GM21786 (cell line): ENCODE measurements around the gene METAP1.
"Not testable (repeated sequence)": the region's sequence is repeated elsewhere in the genome, so short reads cannot be mapped to it uniquely, and the experiment has no call there.

Experiments used
- ATAC-seq: cut with Tn5 transposase; IDR thresholded peaks from one replicate; pipeline ENCODE4 v1.9.1; 2021; ENCODE audit not compliant: unreplicated experiment

The METAP1 gene

DNA sequence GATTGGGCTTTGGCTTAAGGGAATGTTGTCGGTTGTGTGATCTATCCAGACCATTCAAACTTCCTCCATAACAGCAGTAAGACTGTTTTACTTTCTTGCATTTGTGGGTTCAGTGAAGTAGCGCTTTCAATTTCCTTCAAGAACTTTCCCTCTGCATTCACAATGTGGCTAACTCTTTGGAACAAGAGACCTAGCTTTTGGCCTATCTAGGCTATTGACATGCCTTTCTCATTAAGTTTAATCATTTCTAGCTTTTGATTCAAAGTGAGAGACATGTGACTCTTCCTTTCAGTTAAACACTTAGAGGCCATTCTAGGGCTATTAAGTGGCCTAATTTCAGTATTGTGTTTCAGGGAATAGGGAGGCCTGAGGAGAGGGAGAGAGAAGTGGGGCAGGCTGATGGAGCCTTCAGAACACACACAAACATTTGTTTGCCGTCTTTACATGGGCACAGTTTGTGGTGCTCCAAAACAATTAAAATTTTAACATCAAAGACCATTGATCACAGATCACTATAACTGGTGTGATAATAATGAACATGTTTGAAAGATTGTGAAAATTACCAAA, 59.0 kb downstream of the METAP1 start:
- peak; percentile 63 for ATAC-seq

DNA sequence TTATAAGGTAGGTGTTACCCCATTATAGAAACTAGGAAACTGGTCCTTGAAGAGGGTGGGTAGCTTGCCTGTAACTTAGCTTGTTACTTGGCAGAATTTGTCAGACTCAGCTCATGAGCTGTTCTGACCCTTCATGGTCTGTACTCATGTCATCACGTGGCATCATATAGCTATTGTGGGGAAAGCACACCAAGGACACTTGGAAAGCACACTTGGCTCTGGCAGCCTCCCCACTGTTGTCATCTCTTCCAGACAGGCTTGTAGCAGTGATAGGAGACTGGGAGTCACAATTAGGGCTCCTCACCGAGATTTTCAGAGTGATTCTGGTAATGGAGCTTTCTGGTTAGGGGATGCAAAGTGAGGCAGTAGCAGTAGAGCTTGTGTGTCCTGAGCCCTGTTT, 62.7 kb downstream of the METAP1 start:
- no peak for ATAC-seq

DNA sequence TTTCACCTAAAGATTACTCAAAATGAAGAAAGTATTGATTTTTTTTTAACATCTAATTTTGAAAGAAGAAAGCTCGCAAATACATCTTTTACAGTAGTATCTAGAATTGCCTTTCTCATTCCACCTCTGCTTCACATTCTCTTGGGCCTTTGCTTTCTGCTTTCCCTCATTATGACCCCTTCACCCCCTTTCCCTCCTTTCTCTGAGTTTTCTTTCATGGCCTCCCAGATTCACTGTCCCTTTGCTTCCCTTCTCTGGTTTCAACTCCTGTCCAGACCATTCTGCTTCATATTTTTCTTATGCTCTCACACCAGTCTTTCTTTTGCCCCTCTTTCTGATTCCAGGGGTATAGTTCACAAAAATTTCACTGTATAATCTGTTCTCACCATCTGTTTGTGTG, 64.0 kb downstream of the METAP1 start:
- ATAC-seq, result no peak

DNA sequence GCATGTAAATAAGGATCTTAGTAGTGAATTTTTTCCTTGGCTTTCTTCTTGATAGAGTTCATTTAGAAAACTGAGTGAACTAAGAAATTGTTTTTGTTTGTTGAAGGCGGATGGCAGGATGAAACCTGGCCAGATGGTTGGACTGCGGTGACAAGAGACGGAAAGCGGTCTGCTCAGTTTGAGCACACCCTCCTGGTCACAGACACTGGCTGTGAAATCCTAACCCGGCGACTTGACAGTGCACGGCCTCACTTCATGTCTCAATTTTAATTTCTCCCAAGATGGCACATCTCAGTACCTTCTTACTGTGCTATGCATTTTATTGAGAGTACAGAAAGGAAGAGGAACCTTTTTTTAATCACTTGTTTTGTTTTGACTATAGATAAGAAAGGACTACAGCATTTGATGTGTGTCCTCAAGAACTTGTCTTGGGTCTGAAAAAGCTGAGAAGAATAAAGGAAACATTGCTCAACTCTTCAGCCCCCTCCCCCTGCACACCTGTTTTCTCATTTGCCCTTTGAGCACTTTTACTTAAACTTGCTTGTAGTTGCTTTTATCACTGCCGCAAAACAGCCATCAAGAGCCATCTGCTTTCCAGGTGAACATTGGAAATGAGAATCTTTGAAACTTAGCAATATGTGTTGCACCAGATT, 65.7 kb downstream of the METAP1 start:
- ATAC-seq, result no peak

DNA sequence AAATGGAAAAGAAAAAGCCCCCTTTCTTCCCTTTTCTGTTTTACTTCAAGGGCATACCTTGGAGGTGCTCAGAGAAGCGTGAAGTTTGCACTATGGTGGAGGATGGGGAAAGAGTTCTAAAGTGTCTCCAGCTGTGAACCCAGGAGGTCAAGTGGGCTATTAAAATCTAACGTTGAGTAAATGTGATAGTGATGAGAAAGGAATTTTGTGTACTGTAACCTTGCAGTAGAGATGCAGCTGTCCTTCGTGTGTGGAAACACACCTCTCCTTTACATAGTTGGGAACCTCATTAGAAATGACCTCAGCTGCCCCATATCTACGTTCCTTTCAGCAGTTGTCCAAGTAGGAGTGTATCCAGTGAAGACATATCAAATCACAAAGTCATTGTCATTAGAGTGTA, 66.6 kb downstream of the METAP1 start:
- ATAC-seq, result no peak

DNA sequence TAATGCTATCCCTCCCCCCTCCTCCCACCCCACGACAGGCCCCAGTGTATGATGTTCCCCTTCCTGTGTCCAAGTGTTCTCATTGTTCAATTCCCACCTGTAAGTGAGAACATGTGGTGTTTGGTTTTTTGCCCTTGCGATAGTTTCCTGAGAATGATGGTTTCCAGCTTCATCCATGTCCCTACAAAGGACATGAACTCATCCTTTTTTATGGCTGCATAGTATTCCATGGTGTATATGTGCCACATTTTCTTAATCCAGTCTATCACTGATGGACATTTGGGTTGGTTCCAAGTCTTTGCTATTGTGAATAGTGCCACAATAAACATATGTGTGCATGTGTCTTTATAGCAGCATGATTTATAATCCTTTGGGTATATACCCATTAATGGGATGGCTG, 70.0 kb downstream of the METAP1 start:
- ATAC-seq, result not testable (repeated sequence)

DNA sequence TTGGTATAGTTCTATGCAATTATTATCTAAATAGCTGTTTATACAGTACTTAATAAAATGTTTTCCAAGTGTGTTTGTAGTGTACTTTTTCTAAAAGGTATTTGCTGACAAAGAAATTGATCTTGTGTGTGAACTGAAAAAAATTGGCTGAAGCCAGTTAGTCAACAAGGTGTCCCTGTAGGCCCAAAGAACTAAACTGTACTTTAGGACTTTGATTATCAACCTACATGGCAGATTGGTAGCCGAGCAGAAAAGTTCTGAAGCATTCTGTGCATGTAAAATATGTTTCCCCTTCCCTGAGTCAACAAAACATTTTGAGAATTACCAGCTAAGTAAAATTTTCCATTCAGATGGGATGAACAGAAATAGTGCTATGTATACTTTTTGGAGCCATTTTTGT, 72.1 kb downstream of the METAP1 start:
- no peak for ATAC-seq

DNA sequence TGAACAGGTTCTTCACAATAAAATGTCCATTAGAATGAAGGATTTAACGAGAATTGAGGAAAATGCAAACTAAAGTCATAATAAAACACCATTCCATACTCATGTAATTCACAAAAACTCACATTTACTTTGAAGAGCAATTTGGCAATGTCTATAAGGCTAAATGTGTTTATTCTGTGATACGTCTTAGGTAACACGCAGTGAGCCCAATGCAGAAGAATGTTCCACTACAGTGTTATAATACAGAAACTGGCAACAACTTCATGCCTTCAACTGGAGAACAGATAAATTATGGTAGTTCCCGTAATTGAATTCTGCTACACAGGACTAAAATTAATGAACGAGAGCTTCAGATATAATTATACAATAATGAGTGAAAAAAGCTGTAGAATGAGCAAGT, 75.6 kb downstream of the METAP1 start:
- no peak for ATAC-seq

DNA sequence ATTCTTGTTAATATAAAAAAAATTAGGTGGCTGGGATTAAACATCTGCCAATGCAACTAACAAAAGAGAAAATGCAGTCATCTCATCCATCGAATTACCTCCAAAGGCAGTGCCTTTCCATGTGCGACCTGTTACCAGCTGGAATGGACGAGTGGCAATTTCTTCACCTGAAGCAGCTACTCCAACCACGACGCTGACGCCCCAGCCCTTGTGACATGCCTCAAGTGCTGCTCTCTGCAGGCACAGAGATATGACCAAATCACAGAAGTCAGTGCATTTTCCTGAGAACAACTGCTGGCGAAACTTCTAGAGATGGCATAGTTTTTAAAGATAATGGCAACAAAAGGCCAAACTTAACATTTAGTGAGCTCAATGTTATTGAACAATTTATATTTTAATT, 79.3 kb downstream of the METAP1 start:
- ATAC-seq, result no peak

DNA sequence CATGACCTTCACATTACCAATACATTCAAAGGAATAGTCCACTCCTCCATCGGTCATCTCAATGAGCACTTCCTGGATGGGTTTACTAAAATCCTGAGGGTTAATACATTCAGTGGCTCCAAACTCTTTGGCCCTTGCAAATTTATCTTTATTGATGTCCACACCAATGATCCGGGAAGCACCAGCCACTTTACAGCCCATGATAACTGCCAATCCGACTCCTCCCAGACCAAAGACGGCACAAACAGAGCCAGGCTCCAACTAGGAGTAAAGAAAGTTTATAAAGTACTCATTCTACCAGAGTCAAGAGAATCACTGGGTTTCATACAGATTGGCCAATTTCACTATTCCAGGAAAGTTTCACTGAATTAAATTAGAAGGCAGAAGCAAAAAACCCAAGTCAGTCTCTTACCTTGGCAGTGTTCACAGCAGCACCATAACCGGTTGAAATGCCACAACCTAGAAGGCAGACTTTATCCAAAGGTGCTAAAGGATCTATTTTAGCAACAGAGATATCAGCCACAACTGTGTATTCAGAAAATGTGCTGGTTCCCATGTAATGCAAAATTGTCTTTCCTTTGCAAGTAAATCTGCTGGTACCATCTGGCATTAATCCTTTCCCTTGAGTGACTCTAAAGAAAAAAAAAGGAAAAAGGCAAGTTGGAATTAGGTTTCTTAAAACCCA, 80.9 kb downstream of the METAP1 start:
- ATAC-seq, result no peak

DNA sequence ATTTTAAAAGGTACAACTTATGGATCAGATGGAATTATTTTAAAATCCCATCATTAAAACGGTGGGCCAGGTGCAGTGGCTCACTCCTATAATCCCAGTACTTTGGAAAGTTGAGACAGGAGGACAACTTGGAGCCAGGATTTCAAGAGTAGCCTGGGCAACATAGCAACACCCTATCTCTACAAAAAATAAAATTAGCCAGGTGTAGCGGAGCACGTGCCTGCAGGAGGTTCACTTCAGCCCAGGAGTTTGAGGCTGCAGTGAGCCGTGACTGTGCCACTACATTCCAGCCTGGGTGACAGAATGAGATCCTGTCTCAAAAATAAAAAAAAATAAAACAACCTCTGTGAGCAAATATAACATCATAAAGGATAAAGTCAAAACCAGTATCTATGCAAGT, 81.7 kb downstream of the METAP1 start:
- no peak for ATAC-seq

DNA sequence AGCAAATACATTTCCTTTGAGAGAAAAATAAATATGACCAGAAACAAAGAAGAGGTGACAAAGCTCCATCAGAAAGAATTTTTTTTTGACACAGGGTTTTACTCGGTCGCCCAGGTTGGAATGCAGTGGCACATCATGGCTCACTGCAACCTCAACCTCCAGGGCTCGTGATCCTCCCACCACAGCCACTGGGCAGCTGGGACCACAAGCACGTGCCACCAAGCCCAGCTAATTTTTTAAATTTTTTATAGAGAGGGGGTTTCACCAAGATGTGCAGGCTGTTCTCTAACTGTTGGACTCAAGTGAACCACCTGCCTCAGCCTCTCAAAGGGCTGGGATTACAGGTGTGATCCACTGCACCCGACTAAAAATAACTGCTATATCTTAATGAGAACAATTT, 82.8 kb downstream of the METAP1 start:
- no peak for ATAC-seq

DNA sequence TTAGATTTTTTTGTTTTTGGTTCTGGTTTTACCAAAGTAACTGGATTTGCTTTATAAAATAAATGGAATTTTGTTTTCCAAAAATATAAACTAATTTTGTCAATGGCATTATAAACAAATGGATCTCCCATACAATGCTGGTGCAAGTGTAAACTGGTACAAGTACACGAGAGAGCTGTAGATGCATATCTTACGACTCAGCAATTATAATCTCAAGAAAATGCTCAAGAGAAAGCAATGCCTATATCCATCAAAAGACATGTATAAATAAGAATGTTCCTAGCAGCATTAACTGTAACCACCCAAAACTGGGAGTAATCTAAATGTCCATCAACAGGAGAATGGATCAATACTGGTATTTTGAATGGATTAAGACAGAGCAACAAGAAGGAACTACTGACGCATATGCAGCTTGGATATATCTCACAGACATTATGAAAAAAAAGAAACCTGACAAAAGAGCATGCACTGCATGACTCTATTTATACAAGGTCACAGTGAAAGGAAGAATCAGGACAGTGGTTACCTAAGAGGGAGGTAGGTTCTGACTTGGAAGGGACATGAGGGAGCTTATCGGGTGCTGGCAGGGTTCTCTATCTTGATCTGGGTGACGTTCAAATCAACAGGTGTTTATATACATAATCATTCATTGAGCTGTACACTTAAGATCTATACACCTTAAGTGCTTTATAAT, 83.6 kb downstream of the METAP1 start:
- ATAC-seq, result no peak

DNA sequence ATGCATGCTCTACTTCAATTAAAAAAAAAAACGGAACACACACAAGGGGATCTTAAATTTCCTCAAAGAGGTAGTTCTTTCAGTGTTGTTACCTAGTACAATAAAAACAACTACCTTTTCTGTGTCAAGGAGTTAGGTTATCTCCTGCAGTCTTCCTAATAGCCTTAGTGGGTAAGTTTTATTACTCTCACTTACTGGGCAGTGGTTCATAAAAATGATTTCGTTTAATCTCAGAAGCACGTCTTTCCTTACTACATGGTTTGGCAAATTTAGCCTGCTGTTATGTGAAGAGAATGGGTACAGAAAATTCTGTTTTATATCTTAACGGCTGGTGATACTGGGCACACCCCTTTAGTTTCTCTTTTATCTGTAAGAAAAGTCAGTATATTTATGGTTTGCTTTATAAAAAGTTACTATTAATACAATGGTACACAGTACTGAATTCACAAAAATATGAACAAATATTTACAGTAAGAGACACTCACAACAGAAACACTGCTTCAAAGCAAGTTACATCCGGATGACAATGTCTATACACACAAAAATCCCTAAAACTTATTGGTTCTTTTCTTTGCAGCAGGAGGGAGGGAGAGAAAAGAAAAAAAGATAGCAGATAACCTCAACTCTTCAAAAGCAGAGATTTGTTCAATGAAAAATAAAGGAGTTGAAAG, 84.2 kb downstream of the METAP1 start:
- no peak for ATAC-seq

DNA sequence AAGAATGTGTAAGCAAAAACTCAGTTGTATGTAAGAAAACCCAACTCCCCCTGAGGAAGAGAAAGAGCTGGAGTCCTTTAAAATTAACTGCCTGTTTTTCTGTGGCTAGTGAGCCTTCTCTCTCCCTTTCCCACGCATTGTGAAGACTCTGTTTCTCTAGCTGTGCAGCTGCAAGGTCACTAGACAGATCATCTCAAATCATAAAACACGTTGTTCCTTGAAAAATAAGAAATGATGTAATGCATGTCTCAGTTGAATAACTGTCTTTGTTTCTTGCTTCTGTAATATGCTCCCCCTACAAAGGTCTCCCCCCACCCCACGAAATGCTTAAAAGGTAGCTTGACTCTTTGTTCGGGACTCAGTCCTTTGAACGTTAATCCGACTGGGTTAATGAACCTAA, 85.3 kb downstream of the METAP1 start:
- ATAC-seq, result not testable (repeated sequence)

DNA sequence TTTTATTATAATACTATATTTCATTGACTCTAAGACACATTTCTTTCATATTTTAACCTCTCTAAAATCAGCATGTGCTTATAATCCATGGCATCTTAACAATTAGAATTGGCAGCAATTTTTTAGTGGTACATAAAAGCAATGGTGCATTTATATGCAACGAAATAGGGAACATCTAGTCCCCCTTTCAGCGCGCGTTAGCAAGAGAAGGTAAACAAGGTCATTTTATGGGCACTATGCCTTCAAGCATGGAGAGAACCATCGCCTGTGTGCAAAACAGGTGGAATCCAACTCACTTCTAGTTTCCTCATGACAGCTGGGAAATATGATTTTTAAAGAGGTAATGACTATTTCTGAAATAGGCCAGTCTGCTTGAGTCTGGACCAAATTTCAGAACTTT, 86.7 kb downstream of the METAP1 start:
- no peak for ATAC-seq

DNA sequence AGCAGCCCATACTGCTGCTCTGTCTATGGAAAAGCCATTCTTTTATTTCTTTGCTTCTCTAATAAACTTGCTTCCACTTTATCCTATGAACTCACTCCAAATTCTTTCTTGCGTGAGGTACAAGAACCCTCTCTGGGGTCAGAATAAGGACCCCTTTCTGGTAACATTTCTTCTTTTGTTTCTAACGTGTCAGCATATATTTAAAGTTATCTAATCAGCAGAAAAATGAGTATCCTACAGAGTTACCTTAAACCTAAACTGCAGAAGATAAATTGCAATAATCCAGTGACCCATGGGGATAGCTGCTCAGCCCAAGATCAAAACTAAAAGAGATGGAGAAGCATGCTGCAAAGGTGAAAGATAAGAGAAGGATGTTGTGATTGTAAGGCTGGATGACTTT, 89.1 kb downstream of the METAP1 start:
- ATAC-seq, result no peak

DNA sequence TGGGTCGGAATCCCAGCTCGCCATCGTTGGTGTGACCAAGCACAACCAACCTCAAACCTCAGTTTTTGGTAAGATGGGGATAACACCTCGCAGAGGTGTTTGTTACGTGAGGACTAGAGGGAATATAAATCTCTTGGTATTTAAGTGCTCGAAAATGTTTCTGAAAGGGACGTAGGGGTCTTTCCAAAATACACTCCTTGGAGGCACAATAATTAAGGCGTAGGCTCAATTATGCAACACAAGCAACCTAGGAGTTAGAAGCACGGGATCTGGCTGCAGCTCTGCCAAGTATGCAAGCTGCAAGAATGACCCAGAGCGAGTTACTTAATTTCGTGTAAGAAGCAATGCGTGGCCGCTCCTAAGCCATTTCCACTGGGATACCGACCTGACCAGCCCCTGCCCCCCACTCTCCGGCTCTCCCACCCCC, 92.5 kb downstream of the METAP1 start:
- peak; percentile 19 for ATAC-seq

DNA sequence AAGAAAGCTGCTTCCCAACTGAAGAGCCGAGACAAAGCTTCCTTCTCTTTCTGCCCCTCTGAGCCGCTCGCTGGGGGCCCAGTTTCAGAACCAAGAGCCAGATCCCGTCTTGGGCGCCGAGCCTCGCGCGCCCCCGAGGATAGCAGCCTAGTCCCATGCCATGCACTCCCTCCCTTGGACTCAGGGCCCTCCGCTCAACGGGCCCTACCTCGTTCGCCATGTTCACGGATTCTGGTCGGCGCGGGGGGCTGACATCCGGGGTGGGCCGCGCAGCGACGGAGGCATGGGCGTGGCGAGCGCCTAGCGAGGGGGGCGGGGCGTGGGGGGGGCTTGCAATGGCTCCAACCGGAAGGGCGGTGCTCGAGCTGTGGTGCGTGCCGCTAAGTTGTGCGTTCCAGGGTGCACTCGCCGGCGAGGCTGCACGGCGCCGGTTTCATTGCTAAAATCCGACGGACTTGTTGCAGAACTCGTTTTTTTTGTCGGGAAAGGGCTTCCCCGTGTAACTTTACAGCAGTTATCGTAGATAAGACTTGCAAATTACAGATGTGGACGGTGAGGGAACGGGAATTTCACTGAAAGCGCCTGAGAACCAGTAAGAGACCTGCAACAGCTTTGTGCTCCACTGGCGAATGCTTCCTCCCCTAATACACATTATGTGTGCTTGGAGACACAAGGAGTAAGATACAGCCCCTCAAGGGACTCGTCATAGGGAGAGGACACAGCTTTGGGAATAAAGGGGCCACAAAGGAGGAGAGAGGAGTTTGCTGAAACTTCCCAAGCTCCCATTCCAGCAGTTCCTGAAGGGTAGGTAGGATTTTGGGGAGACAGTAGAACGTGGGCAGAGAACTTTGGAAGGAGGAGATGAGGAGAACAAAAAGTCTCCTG, 93.2 kb downstream of the METAP1 start, which contains the start of gene ADH5:
TSS of gene ADH5 (minus strand) at position 308 of the 885 bp plus-strand sequence. CDS start at position 220, 88 bp downstream.
- peak; percentile 92 for ATAC-seq

DNA sequence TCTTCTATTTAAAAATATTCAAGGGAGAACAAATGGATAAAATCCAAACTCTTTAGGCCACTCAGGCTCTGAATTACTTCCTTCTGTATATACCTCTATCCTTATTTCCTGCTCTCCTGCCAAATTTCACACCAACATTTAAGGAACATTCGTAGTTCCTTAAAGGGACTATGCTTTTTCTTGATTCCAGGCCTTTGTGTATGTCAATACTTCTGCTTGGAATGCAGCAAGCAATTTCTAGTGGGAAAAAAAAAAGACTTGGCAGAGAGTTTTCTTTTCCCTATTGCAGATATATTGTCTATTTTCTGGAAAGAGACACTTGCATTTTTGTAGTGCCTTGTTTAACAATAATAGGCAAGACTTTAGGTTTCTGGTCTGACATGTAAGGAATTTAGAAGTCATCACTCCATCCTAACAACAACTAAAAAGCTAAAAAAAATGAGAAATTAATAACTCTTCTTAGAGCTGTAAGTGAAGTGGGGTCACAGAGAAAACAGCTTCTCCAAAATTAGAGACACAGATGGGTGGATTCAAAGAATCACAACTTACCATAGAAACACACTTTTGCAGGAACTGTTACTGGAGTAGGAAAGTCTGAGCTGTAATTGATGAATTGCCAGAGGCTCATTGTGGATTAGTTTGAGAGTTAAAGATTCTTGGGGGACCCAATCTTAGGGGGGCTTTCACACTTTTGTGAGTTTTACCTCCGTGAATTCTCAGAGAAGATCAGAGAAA, 95.1 kb downstream of the METAP1 start:
- ATAC-seq, result no peak
